ENCODE results near the gene PHF2.

GRCh38 chr9:93594041-93594756, 17.8 kb downstream of the PHF2 start:
- TF ChIP-seq TCF7 (CRISPR knock-in tag; IDR thresholded peaks at IDR 0.05; ENCODE audit: low read depth) (no peak), NR1H2 (CRISPR knock-in tag; IDR thresholded peaks at IDR 0.05) (no peak), TP53 (CRISPR knock-in tag; IDR thresholded peaks at IDR 0.05) (no peak)
